Keratinocyte (primary cell): ENCODE measurements around the gene KHDC4.

Experiments
- EZH2 ChIP-seq: IDR thresholded peaks from one replicate; pipeline ENCODE4 v1.6.1; 2012; ENCODE audit warnings: inconsistent platforms, mild to moderate bottlenecking, low read length, moderate library complexity
- TF ChIP-seq, protein P1 (sequence below), 3 experiments: IDR thresholded peaks in 1 of 3; conservative IDR thresholded peaks in 1 of 3; optimal IDR thresholded peaks in 1 of 3; 2 replicates in 2 of 3; 3 replicates in 1 of 3; pipeline versions ENCODE3 to v1.5.1; 2011; ENCODE audit warnings: low read length in 3 of 3, mild to moderate bottlenecking in 3 of 3, moderate library complexity in 2 of 3, control low read depth in 1 of 3, inconsistent platforms in 1 of 3; ENCODE audit not compliant: insufficient read depth in 2 of 3; ENCODE audit errors: extremely low read depth in 1 of 3

DNA sequence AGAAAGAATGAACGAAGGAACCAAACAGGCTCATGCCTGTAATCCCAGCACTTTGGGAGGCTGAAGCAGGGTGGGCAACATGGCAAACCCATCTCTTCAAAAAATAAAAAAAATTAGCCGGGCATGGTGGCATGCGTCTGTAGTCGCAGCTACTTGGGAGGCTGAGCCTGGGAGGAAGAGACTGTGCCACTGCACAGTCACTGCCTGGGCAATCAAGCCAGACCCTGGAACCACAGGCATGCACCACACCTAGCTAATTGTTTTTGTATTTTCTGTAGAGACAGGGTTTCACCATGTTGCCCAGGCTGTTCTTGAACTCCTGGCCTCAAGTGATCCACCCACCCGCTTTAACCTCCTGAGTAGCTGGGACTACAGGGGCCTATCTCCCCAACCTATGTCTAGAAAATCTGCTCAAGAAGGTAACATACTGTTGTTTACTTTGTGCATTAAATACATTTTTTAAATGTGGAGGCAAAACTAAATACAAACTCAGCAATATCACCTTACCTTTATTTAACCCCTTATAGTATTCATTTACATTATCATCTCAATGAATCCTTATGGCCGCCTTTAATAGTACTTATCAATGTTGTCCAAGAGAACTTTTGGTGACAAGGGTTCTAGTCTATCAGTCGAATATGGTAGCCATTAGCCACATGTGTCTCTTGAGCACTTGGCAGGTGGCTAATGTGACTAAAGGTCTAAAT lies 2.7 kb downstream of the KHDC4 start:
- TF ChIP-seq, protein P1, sequence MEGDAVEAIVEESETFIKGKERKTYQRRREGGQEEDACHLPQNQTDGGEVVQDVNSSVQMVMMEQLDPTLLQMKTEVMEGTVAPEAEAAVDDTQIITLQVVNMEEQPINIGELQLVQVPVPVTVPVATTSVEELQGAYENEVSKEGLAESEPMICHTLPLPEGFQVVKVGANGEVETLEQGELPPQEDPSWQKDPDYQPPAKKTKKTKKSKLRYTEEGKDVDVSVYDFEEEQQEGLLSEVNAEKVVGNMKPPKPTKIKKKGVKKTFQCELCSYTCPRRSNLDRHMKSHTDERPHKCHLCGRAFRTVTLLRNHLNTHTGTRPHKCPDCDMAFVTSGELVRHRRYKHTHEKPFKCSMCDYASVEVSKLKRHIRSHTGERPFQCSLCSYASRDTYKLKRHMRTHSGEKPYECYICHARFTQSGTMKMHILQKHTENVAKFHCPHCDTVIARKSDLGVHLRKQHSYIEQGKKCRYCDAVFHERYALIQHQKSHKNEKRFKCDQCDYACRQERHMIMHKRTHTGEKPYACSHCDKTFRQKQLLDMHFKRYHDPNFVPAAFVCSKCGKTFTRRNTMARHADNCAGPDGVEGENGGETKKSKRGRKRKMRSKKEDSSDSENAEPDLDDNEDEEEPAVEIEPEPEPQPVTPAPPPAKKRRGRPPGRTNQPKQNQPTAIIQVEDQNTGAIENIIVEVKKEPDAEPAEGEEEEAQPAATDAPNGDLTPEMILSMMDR (optimal IDR thresholded peaks at IDR 0.05 in 1 of 3, IDR thresholded peaks at IDR 0.05 in 1 of 3, conservative IDR thresholded peaks at IDR 0.05 in 1 of 3; ENCODE audit: extremely low read depth in 1 of 3, insufficient read depth in 2 of 3, low read length in 3 of 3): no peak
- no peak for TF ChIP-seq EZH2
